IMR-90 (cell line): Measurements from ENCODE around the gene CTSO. TPM values are rescaled to one million over a fixed set of nuclear protein-coding genes. Genes with fewer than 3 reads are reported as not detected.

Source experiments
- ATAC-seq: fragments of 200-7000 bp; cut with Tn5 transposase; 2 replicates; pipeline ENCODE4 v1.9.1; 2020; ENCODE audit warnings: low read depth, mild to moderate bottlenecking, moderate library complexity
- BruUV-seq: library from RNA; stranded (reverse); fragments of 400-500 nt; replicated peaks from 2 replicates; lab custom pipeline; 2021; lab: Mats Ljungman, UMichigan
- CTCF ChIA-PET: fragments of 300-600 bp; formaldehyde crosslinking; extraction: SDS; loops from one replicate; lab custom pipeline; 2021; ENCODE audit warnings: antibody characterized with exemption; lab: Yijun Ruan, JAX
- POLR2A ChIA-PET: fragments of 300-600 bp; sonication (Branson Sonifier 250); formaldehyde crosslinking; loops from one replicate; lab custom pipeline; 2022; ENCODE audit warnings: antibody characterized with exemption; ENCODE audit not compliant: unreplicated experiment; lab: Charles Lee
- DNase-seq: peaks from one replicate; pipeline ENCODE4 v3.0.0; 2013
- H2AFZ ChIP-seq: replicated peaks from 2 replicates; pipeline ENCODE3; 2013; ENCODE audit warnings: low read length, mild to moderate bottlenecking; ENCODE audit not compliant: poor library complexity
- H2AK5ac ChIP-seq: 2 replicates; pipeline ENCODE4 v1.6.1; 2013; ENCODE audit warnings: low read depth, low read length, inconsistent platforms
- H2AK9ac ChIP-seq: replicated peaks from 2 replicates; pipeline ENCODE3; 2013; ENCODE audit warnings: mild to moderate bottlenecking, low read depth, low read length, moderate library complexity; ENCODE audit not compliant: poor library complexity
- H2BK120ac ChIP-seq: 2 replicates; pipeline ENCODE4 v1.6.1; 2013; ENCODE audit warnings: low read depth, low read length, inconsistent platforms
- H2BK15ac ChIP-seq: 3 replicates; pipeline ENCODE4 v1.6.1; 2013; ENCODE audit warnings: low read depth, low read length, inconsistent platforms
- H2BK20ac ChIP-seq: 2 replicates; pipeline ENCODE4 v1.6.1; 2013; ENCODE audit warnings: low read depth, mild to moderate bottlenecking, inconsistent platforms, low read length, moderate library complexity
- H2BK5ac ChIP-seq: 2 replicates; pipeline ENCODE4 v1.6.1; 2013; ENCODE audit warnings: mild to moderate bottlenecking, low read depth, low read length, inconsistent platforms; ENCODE audit not compliant: poor library complexity, severe bottlenecking
- H3K14ac ChIP-seq: replicated peaks from 2 replicates; pipeline ENCODE4 v1.6.1; 2013; ENCODE audit warnings: low read depth, low read length, inconsistent platforms
- H3K18ac ChIP-seq: 2 replicates; pipeline ENCODE4 v1.6.1; 2013; ENCODE audit warnings: low read depth, low read length, control low read depth
- H3K23ac ChIP-seq: 2 replicates; pipeline ENCODE4 v1.6.1; 2013; ENCODE audit warnings: low read depth, low read length, inconsistent platforms
- H3K27ac ChIP-seq: 2 replicates; pipeline ENCODE4 v1.5.1; 2013; ENCODE audit warnings: mild to moderate bottlenecking, control low read depth, low read length; ENCODE audit not compliant: insufficient read depth
- H3K27me3 ChIP-seq: 2 replicates; pipeline ENCODE4 v1.6.1; 2013; ENCODE audit warnings: low read length; ENCODE audit not compliant: control insufficient read depth, insufficient read depth
- H3K36me3 ChIP-seq: 2 replicates; pipeline ENCODE4 v1.6.1; 2013; ENCODE audit warnings: low read length, mixed read lengths; ENCODE audit not compliant: control insufficient read depth, insufficient read depth
- H3K4ac ChIP-seq: 2 replicates; pipeline ENCODE4 v1.6.1; 2013; ENCODE audit warnings: low read depth, low read length, inconsistent platforms
- H3K4me1 ChIP-seq: 2 replicates; pipeline ENCODE4 v1.6.1; 2013; ENCODE audit warnings: low read length, mixed read lengths; ENCODE audit not compliant: control insufficient read depth, insufficient read depth
- H3K4me2 ChIP-seq: 2 replicates; pipeline ENCODE4 v1.6.1; 2013; ENCODE audit warnings: low read depth, mild to moderate bottlenecking, control low read depth, low read length, moderate library complexity
- H3K4me3 ChIP-seq: 2 replicates; pipeline ENCODE4 v1.5.1; 2013; ENCODE audit warnings: low read depth, mild to moderate bottlenecking, control low read depth, low read length, moderate library complexity; ENCODE audit not compliant: insufficient read depth
- H3K56ac ChIP-seq: 2 replicates; pipeline ENCODE4 v1.6.1; 2013; ENCODE audit warnings: low read length, inconsistent platforms; ENCODE audit not compliant: insufficient read depth; ENCODE audit errors: extremely low read depth
- H3K79me1 ChIP-seq, 2 experiments: 2 replicates each; pipeline ENCODE4 v1.6.1; 2013; ENCODE audit warnings: low read length in 2 of 2, inconsistent platforms in 1 of 2, low read depth in 1 of 2
- H3K9ac ChIP-seq: 2 replicates; pipeline ENCODE4 v1.6.1; 2013; ENCODE audit warnings: low read depth, low read length, control low read depth
- H3K9me1 ChIP-seq: 2 replicates; pipeline ENCODE4 v1.6.1; 2013; ENCODE audit warnings: low read length, inconsistent platforms; ENCODE audit not compliant: insufficient read depth
- H3K9me3 ChIP-seq: 2 replicates; pipeline ENCODE4 v1.6.1; 2013; ENCODE audit warnings: low read length; ENCODE audit not compliant: control insufficient read depth, insufficient read depth
- H4K20me1 ChIP-seq: 2 replicates; pipeline ENCODE4 v1.6.1; 2013; ENCODE audit warnings: low read length, inconsistent platforms; ENCODE audit not compliant: insufficient read depth
- H4K5ac ChIP-seq: 2 replicates; pipeline ENCODE4 v1.6.1; 2013; ENCODE audit warnings: mild to moderate bottlenecking, low read depth, low read length, control low read depth
- H4K8ac ChIP-seq, 2 experiments: 2 replicates each; pipeline ENCODE4 v1.6.1; 2013; ENCODE audit warnings: low read depth in 2 of 2, low read length in 2 of 2, control low read depth in 1 of 2, inconsistent platforms in 1 of 2
- H4K91ac ChIP-seq: 2 replicates; pipeline ENCODE4 v1.6.1; 2013; ENCODE audit warnings: low read depth, low read length, inconsistent platforms; ENCODE audit not compliant: insufficient read depth
- BHLHE40 ChIP-seq: fragments of 150-350 bp; IDR thresholded peaks from 2 replicates; pipeline ENCODE4 v1.6.1; 2016; ENCODE audit warnings: mild to moderate bottlenecking, low read depth, low read length
- CTCF ChIP-seq: conservative IDR thresholded peaks from 2 replicates; pipeline ENCODE4 v1.5.1; 2012; ENCODE audit warnings: mild to moderate bottlenecking, low read depth, low read length, improper control_type of control experiment
- MAFK ChIP-seq: IDR thresholded peaks from 2 replicates; pipeline ENCODE4 v1.6.1; 2012; ENCODE audit warnings: low read depth, low read length, improper control_type of control experiment
- MAZ ChIP-seq: IDR thresholded peaks from 2 replicates; pipeline ENCODE4 v1.6.1; 2012; ENCODE audit warnings: low read depth, mild to moderate bottlenecking, low read length, improper control_type of control experiment, moderate library complexity, borderline replicate concordance
- NFE2L2 ChIP-seq: fragments of 150-350 bp; IDR thresholded peaks from 2 replicates; pipeline ENCODE4 v1.6.1; 2016; ENCODE audit warnings: low read depth, mild to moderate bottlenecking, low read length
- POLR2A ChIP-seq: IDR thresholded peaks from 2 replicates; pipeline ENCODE4 v1.6.1; 2012; ENCODE audit warnings: mild to moderate bottlenecking, low read depth, low read length
- RCOR1 ChIP-seq: IDR thresholded peaks from 2 replicates; pipeline ENCODE4 v1.6.1; 2012; ENCODE audit warnings: mild to moderate bottlenecking, low read length, improper control_type of control experiment; ENCODE audit not compliant: insufficient replicate concordance
- SMC3 ChIP-seq: fragments of 150-350 bp; IDR thresholded peaks from 2 replicates; pipeline ENCODE4 v1.6.1; 2016; ENCODE audit warnings: low read depth, mild to moderate bottlenecking, antibody characterized with exemption, low read length, moderate library complexity
- USF2 ChIP-seq: fragments of 150-350 bp; IDR thresholded peaks from 2 replicates; pipeline ENCODE4 v1.6.1; 2017; ENCODE audit warnings: mild to moderate bottlenecking, antibody characterized with exemption, low read length, low read depth
- WGBS, 2 experiments: methylation state at CpG; one replicate each; pipeline versions ENCODE4 v1.1.5 to v1.1.7; 2013; ENCODE audit warnings: missing lambda C conversion rate in 2 of 2; ENCODE audit not compliant: insufficient read length in 1 of 2; ENCODE audit errors: extremely low coverage in 2 of 2; 5-methylcytosine and 5-hydroxymethylcytosine counted together
- dilution Hi-C: fragments of 300-500 bp; cut with HindIII; formaldehyde crosslinking; loops from one replicate; pipeline ENCODE4 v1.14.3; 2018; ENCODE audit warnings: low sequenced_read_pairs; ENCODE audit not compliant: unreplicated experiment
- in situ Hi-C: fragments of 300-500 bp; cut with MboI; formaldehyde crosslinking; loops from 3 replicates; pipeline ENCODE4 v1.14.3; 2019; ENCODE audit warnings: low sequenced_read_pairs, inconsistent platforms, mixed read lengths
- intact Hi-C: fragments of 100-400 bp; cut with micrococcal nuclease; formaldehyde crosslinking; loops from 2 replicates; pipeline ENCODE4 v1.10.0; 2022
- polyA plus RNA-seq, 3 experiments: library from polyadenylated mRNA; depleted of rRNA; stranded (reverse); fragments of >200 nt; gene quantifications; 2 replicates each; pipeline ENCODE4 v1.2.3, GENCODE V29; 2012; ENCODE audit warnings: low replicate concordance in 1 of 3
- total RNA-seq: library from RNA; depleted of rRNA; stranded (reverse); fragments of >200 nt; gene quantifications from 2 replicates; pipeline ENCODE4 v1.2.3, GENCODE V29; 2012

Gene CTSO
- total and polyA plus RNA-seq, 2 of the 4 experiments (the other 2 are of a cell fraction) = 2.9 to 3.9 TPM

- Histone ChIP-seq H3K14ac (no peak overlapping the region), H3K4me3 (no peak overlapping the region), H3K9me1 (no peaks in the 10 kb centered on the region), H3K4ac (no peak overlapping the region), H3K27ac (no peak overlapping the region), H3K79me1 (no peaks in the 10 kb centered on the region), H4K20me1 (no peaks in the 10 kb centered on the region), H2BK5ac (no peak overlapping the region), H4K5ac (no peak overlapping the region), H2BK20ac (no peak overlapping the region), H2AK9ac (no peak overlapping the region), H2AK5ac (no peak overlapping the region), H3K56ac (no peak overlapping the region), H3K27me3 (no peaks in the 10 kb centered on the region), H4K8ac (no peak overlapping the region), H3K23ac (no peak overlapping the region), H3K18ac (no peak overlapping the region), H3K9me3 (0 out of 2 replicates have a peak, but pooled peaks cover 2% of the 10 kb centered on the region), H3K36me3 (no peaks in the 10 kb centered on the region), H2BK120ac (no peak overlapping the region), H3K4me2 (no peak overlapping the region), H2BK15ac (no peak overlapping the region), H2AFZ (no peak overlapping the region), H3K4me1 (no peaks in the 10 kb centered on the region), H4K91ac (no peak overlapping the region), H3K9ac (no peak overlapping the region)
- ChIA-PET CTCF (interaction anchor here (1.3 kb wide), 1 partner anchor 10 kb away, joined by 3 read pairs; no protein-coding TSS in a partner anchor), POLR2A (no interaction called here)
- in situ Hi-C loops (no loop called here), intact Hi-C loops (no loop called here), dilution Hi-C loops (no loop called here)
- ATAC-seq (no peak), DNase-seq (no peak)
- WGBS, 2 experiments = no CpG with 5 or more reads among the region's 2 CpGs
- TF ChIP-seq BHLHE40 (no peak), USF2 (no peak), CTCF (no peak), MAZ (no peak), SMC3 (no peak), NFE2L2 (no peak), RCOR1 (no peak), MAFK (no peak), POLR2A (no peak)
- no TSS peak for BruUV-seq
Observed at GRCh38 chr4:155889946-155890345, 63.7 kb downstream of the CTSO start.
